ENCODE measurements around the gene CACNB4.
A peak's percentile ranks its signal among the peaks of the same experiment; 100 is the strongest.
"Not testable (repeated sequence)": the region's sequence is repeated elsewhere in the genome, so short reads cannot be mapped to it uniquely, and the experiment has no call there.

CACNB4 gene

GRCh38 chr2:151808258-151809072 is 290.4 kb downstream of the CACNB4 start:
- peak; percentile 18 for DNase-seq

DNA sequence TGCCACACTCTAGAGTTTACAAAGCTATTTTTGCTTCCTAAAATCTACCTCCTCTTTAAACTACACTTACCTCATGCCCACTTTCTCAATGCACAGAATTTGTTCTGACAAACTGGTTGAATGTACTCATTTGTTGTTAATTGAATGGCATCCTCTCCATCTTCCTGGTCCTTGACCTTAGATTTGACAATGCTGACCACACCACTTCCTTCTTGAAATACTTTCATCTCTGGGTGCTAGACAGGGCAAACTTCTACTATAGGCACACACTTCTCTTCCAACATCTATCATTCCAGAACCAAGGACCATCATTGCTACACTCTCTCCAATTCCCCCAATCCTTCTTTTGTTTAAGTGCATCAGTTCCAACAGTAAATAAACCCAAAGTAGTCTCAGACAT is 292.9 kb downstream of the CACNB4 start:
- no peak for DNase-seq

GRCh38 chr2:151805343-151805742 is 293.5 kb downstream of the CACNB4 start:
- no peak for DNase-seq

- no peak for DNase-seq
Observed at GRCh38 chr2:151803811-151804210, 295.0 kb downstream of the CACNB4 start.

- no peak for DNase-seq
Observed at GRCh38 chr2:151802315-151802714, 296.5 kb downstream of the CACNB4 start.

DNA sequence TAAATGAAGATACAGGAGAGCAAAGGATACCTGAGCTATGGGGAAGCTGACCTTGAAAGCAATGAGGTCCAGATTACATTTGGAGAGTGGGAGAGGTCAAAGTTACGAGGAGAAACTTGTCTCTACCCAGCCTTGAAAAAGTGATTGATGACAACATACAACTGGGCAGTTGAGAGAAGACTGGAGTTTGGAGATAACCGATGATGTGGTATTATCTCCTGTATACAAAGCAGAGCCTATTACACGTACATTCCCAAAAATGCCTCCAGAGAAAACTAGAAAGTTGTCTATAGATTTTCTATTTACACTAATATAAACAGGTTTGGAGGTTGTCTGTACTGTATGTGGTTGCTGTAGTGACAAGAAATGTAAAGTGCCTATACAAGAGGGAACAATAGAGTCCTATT is 299.0 kb downstream of the CACNB4 start:
- no peak for DNase-seq

- DNase-seq: no peak
Observed at GRCh38 chr2:151796774-151797173, 302.1 kb downstream of the CACNB4 start.

GRCh38 chr2:151795646-151796240 is 303.1 kb downstream of the CACNB4 start:
- DNase-seq: no peak

- DNase-seq: not testable (repeated sequence)
Observed at GRCh38 chr2:151794422-151794821, 304.4 kb downstream of the CACNB4 start.

- no peak for DNase-seq
Observed at GRCh38 chr2:151793123-151793522, 305.7 kb downstream of the CACNB4 start.

GRCh38 chr2:151792589-151792988 is 306.3 kb downstream of the CACNB4 start:
- no peak for DNase-seq

DNA sequence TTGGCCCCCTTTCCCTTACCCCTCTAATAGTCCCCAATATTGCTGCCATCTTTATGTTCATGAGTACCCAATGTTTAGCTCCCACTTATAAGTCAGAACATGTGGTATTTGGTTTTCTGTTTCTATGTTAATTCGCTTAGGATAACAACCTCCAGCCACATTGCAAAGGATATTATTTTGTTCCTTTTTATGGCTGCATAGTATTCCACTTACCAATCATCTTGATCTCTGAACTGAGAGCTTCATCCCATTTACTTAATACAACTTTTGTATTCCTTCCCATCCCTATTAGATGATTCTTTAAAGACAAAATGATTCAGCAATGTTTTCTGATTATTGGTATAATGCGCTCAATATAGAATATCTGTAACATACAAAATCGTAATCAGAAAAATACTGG is 307.3 kb downstream of the CACNB4 start:
- no peak for DNase-seq

GRCh38 chr2:151790689-151791088 is 308.2 kb downstream of the CACNB4 start:
- DNase-seq: no peak

- no peak for DNase-seq
Observed at GRCh38 chr2:151789055-151789834, 309.6 kb downstream of the CACNB4 start.

- DNase-seq: no peak
Observed at GRCh38 chr2:151786483-151786882, 312.4 kb downstream of the CACNB4 start.

- DNase-seq: no peak
Observed at GRCh38 chr2:151786077-151786476, 312.8 kb downstream of the CACNB4 start.

DNA sequence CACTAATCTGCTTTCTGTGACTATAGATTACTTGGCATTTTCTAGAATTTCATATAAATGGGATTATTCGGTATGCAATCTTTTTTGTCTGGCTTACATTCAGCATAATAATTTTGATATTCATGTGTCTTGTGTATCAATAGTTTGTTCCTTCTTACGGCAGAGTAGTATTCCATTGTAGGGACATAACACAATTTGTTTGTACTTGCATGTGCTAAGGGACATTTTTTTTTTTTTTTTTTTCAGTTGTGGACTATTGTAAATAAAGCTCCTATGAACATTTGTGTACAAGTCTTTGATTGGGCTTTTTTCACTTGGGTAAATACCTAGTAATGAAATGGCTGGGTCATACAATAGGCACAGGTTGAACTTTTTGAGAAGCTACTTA is 315.7 kb downstream of the CACNB4 start:
- no peak for DNase-seq

Measured in NCI-H510A treated with DMSO at 0.1 percent for 48 hours (cell line).